Measurements from ENCODE around the gene KRI1.

DNA sequence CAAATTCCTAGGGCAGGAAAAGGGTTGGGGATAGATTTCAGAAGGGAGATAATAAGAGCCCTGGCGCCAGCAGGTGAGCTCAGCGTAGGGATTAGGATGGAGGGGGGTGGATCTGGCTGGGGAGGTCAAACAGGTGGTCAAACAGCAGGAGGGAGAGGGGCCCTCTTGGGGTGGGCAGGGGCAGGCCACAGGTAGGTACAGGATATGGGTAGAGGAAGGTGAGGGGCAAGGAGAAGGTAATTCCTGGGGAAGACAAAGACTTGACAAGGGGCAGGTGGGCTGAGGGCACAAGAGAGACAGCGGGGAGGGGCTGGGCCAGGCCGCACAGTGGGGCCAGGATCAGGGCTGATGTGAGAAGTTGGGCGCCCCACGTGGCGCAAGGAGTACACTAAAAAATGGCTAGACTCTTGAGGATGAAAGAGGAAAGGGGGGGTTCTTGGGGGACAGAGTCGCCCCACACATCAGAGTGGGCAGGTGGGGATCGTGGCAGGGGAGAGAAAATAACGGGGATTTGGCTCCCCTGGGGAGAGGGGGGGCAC lies 713 bp downstream of the KRI1 start:
- no peak for TF ChIP-seq ZFP30 (CRISPR knock-in tag; IDR thresholded peaks at IDR 0.05)
- no peak for TF ChIP-seq ESRRG (CRISPR knock-in tag; IDR thresholded peaks at IDR 0.05)
